Measurements from ENCODE around the gene BDH2. TPM values are rescaled to one million over a fixed set of nuclear protein-coding genes. Genes with fewer than 3 reads are reported as not detected.

BDH2 gene
- total and polyA plus RNA-seq, 8 donors, result 8.6 to 46.8 (median 16.1) TPM

- H3K36me3 ChIP-seq, result no peaks in the 10 kb centered on the region
- intact Hi-C loops (cut with DNase I), result no loop called here
- no peak overlapping the region for H3K4me3 ChIP-seq
- no peaks in the 10 kb centered on the region for H3K27me3 ChIP-seq
- DNase-seq (peak in 2 of 6 donors; percentile 14 to 25), FAIRE-seq (no peak), ATAC-seq (peak; percentile 77 to 94 (median 90))
- no peaks in the 10 kb centered on the region for H3K9me3 ChIP-seq
- 31 to 47% methylated on average over 5 of the region's 5 CpGs for WGBS, 2 donors
- peak; percentile 44 to 59 (median 54) for TF ChIP-seq CTCF (IDR thresholded peaks at IDR 0.05)
- H3K4me1 ChIP-seq, result no peaks in the 10 kb centered on the region
- H3K27ac ChIP-seq, result no peak overlapping the region
These were observed 53.0 kb downstream of the BDH2 start for GRCh38 chr4:103046416-103047290.

GRCh38 chr4:103044183-103044582 is 55.5 kb downstream of the BDH2 start:
- Histone ChIP-seq H3K36me3 (no peaks in the 10 kb centered on the region), H3K27ac (no peak overlapping the region), H3K9me3 (no peaks in the 10 kb centered on the region), H3K27me3 (no peaks in the 10 kb centered on the region), H3K4me3 (no peak overlapping the region), H3K4me1 (no peaks in the 10 kb centered on the region)
- TF ChIP-seq CTCF (IDR thresholded peaks at IDR 0.05), result no peak
- intact Hi-C loops (cut with DNase I), result no loop called here
- WGBS, 2 donors, result 58 to 71% methylated on average over 2 of the region's 2 CpGs
- FAIRE-seq (no peak), ATAC-seq (no peak), DNase-seq (no peak)

- no peaks in the 10 kb centered on the region for H3K4me1 ChIP-seq
- no peak overlapping the region for H3K27ac ChIP-seq
- H3K36me3 ChIP-seq, result no peaks in the 10 kb centered on the region
- DNase-seq (no peak), ATAC-seq (no peak), FAIRE-seq (no peak)
- 93 to 98% methylated on average over 2 of the region's 2 CpGs for WGBS, 2 donors
- intact Hi-C loops (cut with DNase I), result no loop called here
- H3K4me3 ChIP-seq, result no peak overlapping the region
- no peaks in the 10 kb centered on the region for H3K27me3 ChIP-seq
- H3K9me3 ChIP-seq, result no peaks in the 10 kb centered on the region
- TF ChIP-seq CTCF (IDR thresholded peaks at IDR 0.05), result no peak
These were observed 63.5 kb downstream of the BDH2 start for GRCh38 chr4:103036169-103036568.

- peak in 3 of 4 donors; percentile 31 to 43 (median 38) for TF ChIP-seq CTCF (IDR thresholded peaks at IDR 0.05)
- intact Hi-C loops (cut with DNase I), result no loop called here
- Histone ChIP-seq H3K27me3 (no peaks in the 10 kb centered on the region), H3K9me3 (no peaks in the 10 kb centered on the region), H3K27ac (no peak overlapping the region), H3K4me1 (no peaks in the 10 kb centered on the region), H3K36me3 (no peaks in the 10 kb centered on the region), H3K4me3 (no peak overlapping the region)
- ATAC-seq (peak; percentile 77 to 98 (median 87)), DNase-seq (peak in 1 of 6 donors; percentile 42), FAIRE-seq (no peak)
- 37 to 63% methylated on average over 2 of the region's 2 CpGs for WGBS, 2 donors
These were observed 67.1 kb downstream of the BDH2 start for GRCh38 chr4:103032574-103032973.

- no peak for TF ChIP-seq CTCF (IDR thresholded peaks at IDR 0.05)
- WGBS, 2 donors, result 87 to 90% methylated on average over 3 of the region's 3 CpGs
- Histone ChIP-seq H3K9me3 (no peaks in the 10 kb centered on the region), H3K4me3 (no peak overlapping the region), H3K27ac (no peak overlapping the region), H3K27me3 (no peaks in the 10 kb centered on the region), H3K36me3 (no peaks in the 10 kb centered on the region), H3K4me1 (no peaks in the 10 kb centered on the region)
- no peak for FAIRE-seq
- no peak for ATAC-seq
- DNase-seq, result no peak
- intact Hi-C loops (cut with DNase I), result no loop called here
These were observed 68.8 kb downstream of the BDH2 start for GRCh38 chr4:103030791-103031190.

All from pancreas (tissue), 10 donors.